ENCODE results near the gene MCTS1.

- TF ChIP-seq CTCF (IDR thresholded peaks at IDR 0.05; ENCODE audit: extremely low read depth in 1 of 2, insufficient read depth in 1 of 2, low read depth in 1 of 2, low read length in 2 of 2) (no peak), POLR2AphosphoS5 (IDR thresholded peaks at IDR 0.05; ENCODE audit: insufficient read depth, low read depth, low read length) (no peak), POLR2A (IDR thresholded peaks at IDR 0.05; ENCODE audit: low read depth, low read length) (no peak), FOS (IDR thresholded peaks at IDR 0.05; ENCODE audit: borderline replicate concordance, insufficient read depth, low read length) (no peak), EZH2 (IDR thresholded peaks at IDR 0.05; ENCODE audit: borderline replicate concordance, low read depth, low read length, severe bottlenecking) (no peak)
These were observed 56.7 kb downstream of the MCTS1 start for GRCh38 chrX:120660637-120661036.

All from endothelial cell of umbilical vein (primary cell).